ENCODE results near the gene ZDHHC5.

DNA sequence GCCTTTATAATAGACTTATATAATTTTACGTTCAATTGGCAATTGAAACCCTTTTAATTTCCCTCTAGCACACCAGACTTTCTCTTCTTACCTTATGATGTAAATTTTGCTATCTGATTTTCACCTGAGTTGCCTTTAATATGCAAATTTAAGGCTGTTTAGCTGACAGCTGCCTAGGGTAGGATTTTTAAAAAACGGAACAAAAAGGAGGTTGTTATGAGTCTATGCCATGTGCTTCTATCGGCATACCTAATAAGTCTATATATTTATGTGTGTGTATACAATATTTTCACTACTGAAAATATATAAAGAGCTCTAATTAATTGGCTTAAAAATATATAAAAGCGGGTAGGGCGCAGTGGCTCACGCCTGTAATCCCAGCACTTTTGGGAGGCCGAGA, 61.6 kb downstream of the ZDHHC5 start:
- no peak for TF ChIP-seq CTCF (IDR thresholded peaks at IDR 0.05; ENCODE audit: low read length)
- no peak for TF ChIP-seq EZH2 (IDR thresholded peaks at IDR 0.05; ENCODE audit: borderline replicate concordance, low read length)
